H1 (cell line): Measurements from ENCODE around the gene KLHL41. TPM values are rescaled to one million over a fixed set of nuclear protein-coding genes. Genes with fewer than 3 reads are reported as not detected.

ENCODE experiments used
- ATF2 ChIP-seq: IDR thresholded peaks from 2 replicates; pipeline ENCODE4 v1.6.1; 2012; ENCODE audit warnings: low read length, inconsistent platforms
- CHD2 ChIP-seq: IDR thresholded peaks from 2 replicates; pipeline ENCODE4 v1.6.1; 2012; ENCODE audit warnings: low read length, improper control_type of control experiment
- TAF1 ChIP-seq: IDR thresholded peaks from 2 replicates; pipeline ENCODE4 v1.6.1; 2011; ENCODE audit warnings: mild to moderate bottlenecking, low read depth, low read length
- polyA plus RNA-seq, 7 experiments: library from polyadenylated mRNA; depleted of rRNA in 3 of 7; stranded (reverse) in 5 of 7; unstranded in 2 of 7; fragments of >200 nt in 5 of 7; fragments of 200-250 nt in 2 of 7; gene quantifications; 1 replicate in 5 of 7; 2 replicates in 1 of 7; 4 replicates in 1 of 7; pipeline versions ENCODE4 v1.2.1 to v1.2.3, GENCODE V29; 2011 to 2013; ENCODE audit warnings: missing spikeins in 2 of 7, mixed read lengths in 2 of 7
- total RNA-seq: library from RNA; stranded (reverse); fragmentation: NEBNext Ultra II Directional; extraction: Animal tissue kit (Norgen Biotek cat#: 25700); gene quantifications from 2 replicates; pipeline ENCODE4 v1.2.1, GENCODE V29; 2021
- TF ChIP-seq, protein P1 (sequence below): fragments of 300-600 bp; sonication (generic); IDR thresholded peaks from 2 replicates; pipeline ENCODE4 v1.7.1; 2012; ENCODE audit warnings: low read length, moderate library complexity, mild to moderate bottlenecking, inconsistent platforms; ENCODE audit not compliant: insufficient replicate concordance

The KLHL41 gene
- total and polyA plus RNA-seq, 2 of the 8 experiments (the other 6 are each of a cell fraction or from before 2014, with no cell fraction given), result not detected

DNA sequence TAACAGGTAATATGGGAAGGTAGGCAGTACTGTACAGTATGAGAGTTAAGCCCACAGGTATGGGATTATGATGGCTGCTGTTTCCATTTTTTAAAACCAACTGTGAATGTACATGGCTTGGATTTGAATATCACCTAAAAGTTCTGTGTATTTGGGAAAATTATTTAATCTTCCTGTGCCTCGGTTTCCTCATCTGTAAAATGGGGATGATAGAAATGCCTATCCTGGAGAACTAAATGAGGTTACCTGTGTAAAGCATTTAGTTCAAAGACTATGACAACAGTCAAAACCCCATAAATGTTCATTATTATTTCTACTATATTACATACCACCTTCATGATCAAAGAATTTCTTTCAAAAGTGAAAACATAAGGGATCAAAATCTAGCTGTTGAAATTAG is 3.6 kb downstream of the KLHL41 start (continued):
- TF ChIP-seq, protein P1, sequence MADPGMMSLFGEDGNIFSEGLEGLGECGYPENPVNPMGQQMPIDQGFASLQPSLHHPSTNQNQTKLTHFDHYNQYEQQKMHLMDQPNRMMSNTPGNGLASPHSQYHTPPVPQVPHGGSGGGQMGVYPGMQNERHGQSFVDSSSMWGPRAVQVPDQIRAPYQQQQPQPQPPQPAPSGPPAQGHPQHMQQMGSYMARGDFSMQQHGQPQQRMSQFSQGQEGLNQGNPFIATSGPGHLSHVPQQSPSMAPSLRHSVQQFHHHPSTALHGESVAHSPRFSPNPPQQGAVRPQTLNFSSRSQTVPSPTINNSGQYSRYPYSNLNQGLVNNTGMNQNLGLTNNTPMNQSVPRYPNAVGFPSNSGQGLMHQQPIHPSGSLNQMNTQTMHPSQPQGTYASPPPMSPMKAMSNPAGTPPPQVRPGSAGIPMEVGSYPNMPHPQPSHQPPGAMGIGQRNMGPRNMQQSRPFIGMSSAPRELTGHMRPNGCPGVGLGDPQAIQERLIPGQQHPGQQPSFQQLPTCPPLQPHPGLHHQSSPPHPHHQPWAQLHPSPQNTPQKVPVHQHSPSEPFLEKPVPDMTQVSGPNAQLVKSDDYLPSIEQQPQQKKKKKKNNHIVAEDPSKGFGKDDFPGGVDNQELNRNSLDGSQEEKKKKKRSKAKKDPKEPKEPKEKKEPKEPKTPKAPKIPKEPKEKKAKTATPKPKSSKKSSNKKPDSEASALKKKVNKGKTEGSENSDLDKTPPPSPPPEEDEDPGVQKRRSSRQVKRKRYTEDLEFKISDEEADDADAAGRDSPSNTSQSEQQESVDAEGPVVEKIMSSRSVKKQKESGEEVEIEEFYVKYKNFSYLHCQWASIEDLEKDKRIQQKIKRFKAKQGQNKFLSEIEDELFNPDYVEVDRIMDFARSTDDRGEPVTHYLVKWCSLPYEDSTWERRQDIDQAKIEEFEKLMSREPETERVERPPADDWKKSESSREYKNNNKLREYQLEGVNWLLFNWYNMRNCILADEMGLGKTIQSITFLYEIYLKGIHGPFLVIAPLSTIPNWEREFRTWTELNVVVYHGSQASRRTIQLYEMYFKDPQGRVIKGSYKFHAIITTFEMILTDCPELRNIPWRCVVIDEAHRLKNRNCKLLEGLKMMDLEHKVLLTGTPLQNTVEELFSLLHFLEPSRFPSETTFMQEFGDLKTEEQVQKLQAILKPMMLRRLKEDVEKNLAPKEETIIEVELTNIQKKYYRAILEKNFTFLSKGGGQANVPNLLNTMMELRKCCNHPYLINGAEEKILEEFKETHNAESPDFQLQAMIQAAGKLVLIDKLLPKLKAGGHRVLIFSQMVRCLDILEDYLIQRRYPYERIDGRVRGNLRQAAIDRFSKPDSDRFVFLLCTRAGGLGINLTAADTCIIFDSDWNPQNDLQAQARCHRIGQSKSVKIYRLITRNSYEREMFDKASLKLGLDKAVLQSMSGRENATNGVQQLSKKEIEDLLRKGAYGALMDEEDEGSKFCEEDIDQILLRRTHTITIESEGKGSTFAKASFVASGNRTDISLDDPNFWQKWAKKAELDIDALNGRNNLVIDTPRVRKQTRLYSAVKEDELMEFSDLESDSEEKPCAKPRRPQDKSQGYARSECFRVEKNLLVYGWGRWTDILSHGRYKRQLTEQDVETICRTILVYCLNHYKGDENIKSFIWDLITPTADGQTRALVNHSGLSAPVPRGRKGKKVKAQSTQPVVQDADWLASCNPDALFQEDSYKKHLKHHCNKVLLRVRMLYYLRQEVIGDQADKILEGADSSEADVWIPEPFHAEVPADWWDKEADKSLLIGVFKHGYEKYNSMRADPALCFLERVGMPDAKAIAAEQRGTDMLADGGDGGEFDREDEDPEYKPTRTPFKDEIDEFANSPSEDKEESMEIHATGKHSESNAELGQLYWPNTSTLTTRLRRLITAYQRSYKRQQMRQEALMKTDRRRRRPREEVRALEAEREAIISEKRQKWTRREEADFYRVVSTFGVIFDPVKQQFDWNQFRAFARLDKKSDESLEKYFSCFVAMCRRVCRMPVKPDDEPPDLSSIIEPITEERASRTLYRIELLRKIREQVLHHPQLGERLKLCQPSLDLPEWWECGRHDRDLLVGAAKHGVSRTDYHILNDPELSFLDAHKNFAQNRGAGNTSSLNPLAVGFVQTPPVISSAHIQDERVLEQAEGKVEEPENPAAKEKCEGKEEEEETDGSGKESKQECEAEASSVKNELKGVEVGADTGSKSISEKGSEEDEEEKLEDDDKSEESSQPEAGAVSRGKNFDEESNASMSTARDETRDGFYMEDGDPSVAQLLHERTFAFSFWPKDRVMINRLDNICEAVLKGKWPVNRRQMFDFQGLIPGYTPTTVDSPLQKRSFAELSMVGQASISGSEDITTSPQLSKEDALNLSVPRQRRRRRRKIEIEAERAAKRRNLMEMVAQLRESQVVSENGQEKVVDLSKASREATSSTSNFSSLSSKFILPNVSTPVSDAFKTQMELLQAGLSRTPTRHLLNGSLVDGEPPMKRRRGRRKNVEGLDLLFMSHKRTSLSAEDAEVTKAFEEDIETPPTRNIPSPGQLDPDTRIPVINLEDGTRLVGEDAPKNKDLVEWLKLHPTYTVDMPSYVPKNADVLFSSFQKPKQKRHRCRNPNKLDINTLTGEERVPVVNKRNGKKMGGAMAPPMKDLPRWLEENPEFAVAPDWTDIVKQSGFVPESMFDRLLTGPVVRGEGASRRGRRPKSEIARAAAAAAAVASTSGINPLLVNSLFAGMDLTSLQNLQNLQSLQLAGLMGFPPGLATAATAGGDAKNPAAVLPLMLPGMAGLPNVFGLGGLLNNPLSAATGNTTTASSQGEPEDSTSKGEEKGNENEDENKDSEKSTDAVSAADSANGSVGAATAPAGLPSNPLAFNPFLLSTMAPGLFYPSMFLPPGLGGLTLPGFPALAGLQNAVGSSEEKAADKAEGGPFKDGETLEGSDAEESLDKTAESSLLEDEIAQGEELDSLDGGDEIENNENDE, result no peak
- TF ChIP-seq CHD2 (no peak), TAF1 (no peak), ATF2 (no peak)
- TF ChIP-seq, all 59 proteins: peak for 0
